K562 (cell line): ENCODE measurements around the gene IQGAP3. TPM values are rescaled to one million over a fixed set of nuclear protein-coding genes. Genes with fewer than 3 reads are reported as not detected.

Source experiments
- ATAC-seq: fragments of 200-7000 bp; cut with Tn5 transposase; 3 replicates; pipeline ENCODE4 v1.9.1; 2020; ENCODE audit warnings: moderate library complexity
- BruUV-seq: library from RNA; stranded (reverse); fragments of 400-500 nt; replicated peaks from 2 replicates; lab custom pipeline; 2021; lab: Mats Ljungman, UMichigan
- CTCF ChIA-PET: fragments of 300-600 bp; formaldehyde crosslinking; extraction: SDS; loops from one replicate; lab custom pipeline; 2021; ENCODE audit warnings: low intra/inter-chr PET ratio; lab: Yijun Ruan, JAX
- POLR2A ChIA-PET: fragments of 300-600, 350-650 bp; sonication (Branson Sonifier 250); formaldehyde crosslinking; extraction: SDS; loops from one replicate; lab custom pipeline; 2021; ENCODE audit warnings: antibody characterized with exemption, inconsistent platforms; lab: Yijun Ruan, JAX
- DNase-seq, 4 experiments: peaks; one replicate each; pipeline versions ENCODE4 v3.0.0 to v3.0.0-alpha.2; 2011 to 2018; ENCODE audit warnings: low spot score in 3 of 4, mixed read lengths in 3 of 4; ENCODE audit errors: extremely low read depth in 1 of 4
- FAIRE-seq: peaks from 2 replicates; lab custom pipeline; 2011; peaks lifted over from hg19 to GRCh38; lab: Jason Lieb, UNC
- H2AFZ ChIP-seq: 2 replicates; pipeline ENCODE4 v1.6.0; 2011; ENCODE audit warnings: low read depth, low read length, control low read depth, inconsistent platforms
- H3K27ac ChIP-seq: fragments of 200-600 bp; 3 replicates; pipeline ENCODE4 v1.8.0; 2011; ENCODE audit warnings: low read depth, mild to moderate bottlenecking, control low read depth, inconsistent platforms, low read length, moderate library complexity, mixed read lengths; ENCODE audit errors: extremely low read depth
- H3K27me3 ChIP-seq, 2 experiments: fragments of 300-600 bp in 1 of 2; 2 replicates in 1 of 2; 3 replicates in 1 of 2; pipeline versions ENCODE4 v1.6.0 to v1.8.0; 2011; ENCODE audit warnings: inconsistent platforms in 2 of 2, low read length in 2 of 2, mild to moderate bottlenecking in 1 of 2, mixed read lengths in 1 of 2, moderate library complexity in 1 of 2; ENCODE audit not compliant: control insufficient read depth in 2 of 2, insufficient read depth in 2 of 2
- H3K36me3 ChIP-seq: fragments of 300-600 bp; 3 replicates; pipeline ENCODE4 v1.8.0; 2011; ENCODE audit warnings: mild to moderate bottlenecking, low read length, inconsistent platforms; ENCODE audit not compliant: control insufficient read depth, insufficient read depth
- H3K4me1 ChIP-seq, 2 experiments: fragments of 200-600 bp in 1 of 2; replicated peaks in 1 of 2; 2 replicates in 1 of 2; 3 replicates in 1 of 2; pipeline versions ENCODE4 v1.5.1 to v1.8.0; 2011; ENCODE audit warnings: inconsistent platforms in 2 of 2, low read length in 2 of 2, mild to moderate bottlenecking in 1 of 2, mixed read lengths in 1 of 2, moderate library complexity in 1 of 2; ENCODE audit not compliant: control insufficient read depth in 2 of 2, insufficient read depth in 2 of 2
- H3K4me2 ChIP-seq: 2 replicates; pipeline ENCODE4 v1.6.1; 2011; ENCODE audit warnings: low read length, control low read depth, inconsistent platforms, mixed read lengths; ENCODE audit not compliant: insufficient read depth
- H3K4me3 ChIP-seq: fragments of 200-600 bp; sonication (generic), shearing (Covaris generic); 2 replicates; pipeline ENCODE4 v1.5.1; 2016; ENCODE audit warnings: control low read depth, inconsistent platforms
- H3K79me2 ChIP-seq: fragments of 200-600 bp; 3 replicates; pipeline ENCODE4 v1.8.0; 2011; ENCODE audit warnings: low read length, inconsistent platforms; ENCODE audit not compliant: control insufficient read depth, insufficient read depth
- H3K9ac ChIP-seq, 2 experiments: 2 replicates each; pipeline versions ENCODE4 v1.6.0 to v1.6.1; 2011; ENCODE audit warnings: low read depth in 2 of 2, low read length in 2 of 2, control low read depth in 1 of 2, inconsistent platforms in 1 of 2, mild to moderate bottlenecking in 1 of 2, mixed read lengths in 1 of 2; ENCODE audit not compliant: insufficient read depth in 1 of 2
- H3K9me1 ChIP-seq: one replicate; pipeline ENCODE4 v1.6.0; 2011; ENCODE audit warnings: inconsistent platforms, mild to moderate bottlenecking, low read length, moderate library complexity; ENCODE audit not compliant: control insufficient read depth, insufficient read depth
- H3K9me3 ChIP-seq: replicated peaks from 2 replicates; pipeline ENCODE4 v1.5.1; 2011; ENCODE audit warnings: low read depth, low read length, inconsistent platforms; ENCODE audit not compliant: control insufficient read depth, insufficient read depth
- H4K20me1 ChIP-seq: replicated peaks from 2 replicates; pipeline ENCODE4 v1.6.1; 2011; ENCODE audit warnings: low read length, inconsistent platforms, mixed read lengths; ENCODE audit not compliant: control insufficient read depth, insufficient read depth
- BACH1 ChIP-seq: fragments of 200-800 bp; sonication (Bioruptor generic); IDR thresholded peaks from 2 replicates; pipeline ENCODE4 v1.6.1; 2016; ENCODE audit warnings: missing genetic modification characterization, missing compliant biosample characterization
- CBFA2T3 ChIP-seq: fragments of 450-650 bp; IDR thresholded peaks from 2 replicates; pipeline ENCODE4 v1.6.1; 2017
- DPF2 ChIP-seq: fragments of 450-650 bp; IDR thresholded peaks from 2 replicates; pipeline ENCODE4 v1.6.1; 2016
- HMGXB4 ChIP-seq: sonication (generic); formaldehyde crosslinking; IDR thresholded peaks from 2 replicates; pipeline ENCODE4 v1.8.1; 2023; ENCODE audit warnings: mild to moderate bottlenecking, missing genetic modification reagents
- HNRNPK ChIP-seq: fragments of 200-400 bp; formaldehyde crosslinking; IDR thresholded peaks from one replicate; pipeline ENCODE4 v1.6.1; 2018; ENCODE audit warnings: mild to moderate bottlenecking, low read depth, low read length; ENCODE audit not compliant: poor library complexity, severe bottlenecking
- IRF1 ChIP-seq: sonication (generic); formaldehyde crosslinking; IDR thresholded peaks from 2 replicates; pipeline ENCODE4 v1.8.0; 2022; ENCODE audit warnings: missing genetic modification reagents, mild to moderate bottlenecking, borderline replicate concordance
- KAT7 ChIP-seq: sonication (generic); formaldehyde crosslinking; IDR thresholded peaks from 2 replicates; pipeline ENCODE4 v1.8.0; 2022; ENCODE audit warnings: missing genetic modification reagents, mild to moderate bottlenecking, borderline replicate concordance
- MTA3 ChIP-seq: fragments of 450-650 bp; formaldehyde crosslinking; IDR thresholded peaks from 2 replicates; pipeline ENCODE4 v1.6.1; 2017; ENCODE audit warnings: mild to moderate bottlenecking, borderline replicate concordance
- PHB2 ChIP-seq: fragments of 450-650 bp; IDR thresholded peaks from 2 replicates; pipeline ENCODE4 v1.6.1; 2017; ENCODE audit warnings: low read depth
- PTBP1 ChIP-seq: fragments of 200-400 bp; formaldehyde crosslinking; IDR thresholded peaks from 2 replicates; pipeline ENCODE4 v1.6.1; 2017; ENCODE audit warnings: low read depth, low read length
- UBTF ChIP-seq, 2 experiments: IDR thresholded peaks; 2 replicates each; pipeline ENCODE4 v1.6.1; 2012; ENCODE audit warnings: improper control_type of control experiment in 2 of 2, low read depth in 2 of 2, low read length in 2 of 2, borderline replicate concordance in 1 of 2
- ZBTB43 ChIP-seq: sonication (generic); formaldehyde crosslinking; IDR thresholded peaks from 2 replicates; pipeline ENCODE4 v1.8.0; 2023; ENCODE audit warnings: mild to moderate bottlenecking, missing genetic modification reagents
- ZBTB7A ChIP-seq: IDR thresholded peaks from 2 replicates; pipeline ENCODE4 v1.6.1; 2011; ENCODE audit warnings: low read depth, mild to moderate bottlenecking, low read length, moderate library complexity, borderline replicate concordance; ENCODE audit not compliant: control insufficient read depth
- ZNF655 ChIP-seq: fragments of 250-450 bp; sonication (Bioruptor Pico); IDR thresholded peaks from 2 replicates; pipeline ENCODE4 v1.5.0; 2021
- ZNF695 ChIP-seq: fragments of 450-650 bp; formaldehyde crosslinking; IDR thresholded peaks from 2 replicates; pipeline ENCODE4 v1.4.0; 2020; ENCODE audit warnings: mild to moderate bottlenecking, moderate library complexity
- ZNF75A ChIP-seq: fragments of 450-650 bp; formaldehyde crosslinking; IDR thresholded peaks from 2 replicates; pipeline ENCODE4 v1.4.0; 2020; ENCODE audit warnings: mild to moderate bottlenecking
- WGBS: fragments of 100-300 bp; shearing (Covaris generic); methylation state at CpG from one replicate; pipeline ENCODE4 v1.1.6; 2016; ENCODE audit warnings: low coverage, mixed read lengths; ENCODE audit not compliant: insufficient coverage; ENCODE audit errors: missing lambda C conversion rate; 5-methylcytosine and 5-hydroxymethylcytosine counted together
- in situ Hi-C: fragments of 300-500 bp; cut with MboI; formaldehyde crosslinking; loops from 4 replicates; pipeline ENCODE4 v1.15.0; 2018; ENCODE audit warnings: inconsistent platforms, mixed read lengths
- intact Hi-C: fragments of 100-400 bp; cut with micrococcal nuclease; formaldehyde crosslinking; loops from 2 replicates; pipeline ENCODE4 v1.14.2; 2022
- polyA plus RNA-seq, 8 experiments: library from polyadenylated mRNA; depleted of rRNA in 4 of 8; stranded (reverse) in 5 of 8; unstranded in 3 of 8; fragments of >200 nt; fragmentation: Nextera tagmentation in 2 of 8; fragmentation: Illumina TruSeq in 1 of 8; extraction: Ambion mirVana in 2 of 8; extraction: Trizol in 1 of 8; gene quantifications; 2 replicates each; pipeline versions ENCODE4 v1.2.1 to v1.2.3, GENCODE V29; 2011 to 2014; ENCODE audit warnings: inconsistent platforms in 1 of 8, missing spikeins in 1 of 8
- total RNA-seq, 7 experiments: library from RNA; depleted of rRNA in 6 of 7; stranded (reverse); fragments of >200 nt in 6 of 7; fragmentation: Illumina TruSeq in 2 of 7; extraction: Trizol in 2 of 7; gene quantifications; 2 replicates each; pipeline versions ENCODE4 v1.2.1 to v1.2.3, GENCODE V29; 2011 to 2021; ENCODE audit warnings: low replicate concordance in 1 of 7

Gene IQGAP3
- total and polyA plus RNA-seq, 9 of the 15 experiments (the other 6 are each of a cell fraction or from before 2014, with no cell fraction given), result 1.4 to 16.6 (median 11.9) TPM

- DNase-seq (no peak), FAIRE-seq (no peak), ATAC-seq (no peak)
- Histone ChIP-seq H3K4me2 (no peak overlapping the region), H3K4me1 (peaks cover 10 to 15% of the 10 kb centered on the region in 2 experiments; a peak in 4 of 5 replicates), H3K9ac (no peak overlapping the region), H3K9me3 (no peaks in the 10 kb centered on the region), H3K27me3 (no peaks in the 10 kb centered on the region), H3K27ac (no peak overlapping the region), H4K20me1 (no peaks in the 10 kb centered on the region), H3K9me1 (no peaks in the 10 kb centered on the region), H2AFZ (peak overlapping the region; percentile 54), H3K79me2 (peaks cover 21% of the 10 kb centered on the region), H3K4me3 (no peak overlapping the region), H3K36me3 (peaks cover 25% of the 10 kb centered on the region)
- no TSS peak for BruUV-seq
- intact Hi-C loops (no loop called here), in situ Hi-C loops (no loop called here)
- WGBS, result 15% methylated on average over 3 of the region's 5 CpGs
- POLR2A ChIA-PET, result interaction anchor here (1.0 to 1.1 kb wide), 5 partner anchors 8 to 134 kb away, joined by 3 to 4 read pairs (median 3); no protein-coding TSS in a partner anchor
- CTCF ChIA-PET, result interaction anchor here (0.6 kb wide), 1 partner anchor 204 kb away, joined by 3 read pairs; no protein-coding TSS in a partner anchor
- TF ChIP-seq KAT7 (CRISPR knock-in tag), result no peak
- TF ChIP-seq ZNF695 (CRISPR knock-in tag), result no peak
- TF ChIP-seq HNRNPK, result no peak
- TF ChIP-seq ZNF75A (CRISPR knock-in tag), result no peak
- TF ChIP-seq BACH1 (tag), result no peak
- TF ChIP-seq UBTF (IDR thresholded peaks at IDR 0.05; ENCODE audit: borderline replicate concordance in 1 of 2, low read depth in 2 of 2, low read length in 2 of 2), result no peak
- no peak for TF ChIP-seq ZBTB43
- TF ChIP-seq MTA3, result no peak
- no peak for TF ChIP-seq PHB2
- TF ChIP-seq PTBP1, result no peak
- no peak for TF ChIP-seq IRF1
- TF ChIP-seq ZBTB7A, result no peak
- TF ChIP-seq CBFA2T3, result no peak
- TF ChIP-seq ZNF655, result no peak
- no peak for TF ChIP-seq DPF2
- no peak for TF ChIP-seq HMGXB4 (CRISPR knock-in tag)
Observed at GRCh38 chr1:156589546-156589945, 17.2 kb upstream of the IQGAP3 start.
